ENCODE data around the gene CELSR1.

Gene CELSR1

DNA sequence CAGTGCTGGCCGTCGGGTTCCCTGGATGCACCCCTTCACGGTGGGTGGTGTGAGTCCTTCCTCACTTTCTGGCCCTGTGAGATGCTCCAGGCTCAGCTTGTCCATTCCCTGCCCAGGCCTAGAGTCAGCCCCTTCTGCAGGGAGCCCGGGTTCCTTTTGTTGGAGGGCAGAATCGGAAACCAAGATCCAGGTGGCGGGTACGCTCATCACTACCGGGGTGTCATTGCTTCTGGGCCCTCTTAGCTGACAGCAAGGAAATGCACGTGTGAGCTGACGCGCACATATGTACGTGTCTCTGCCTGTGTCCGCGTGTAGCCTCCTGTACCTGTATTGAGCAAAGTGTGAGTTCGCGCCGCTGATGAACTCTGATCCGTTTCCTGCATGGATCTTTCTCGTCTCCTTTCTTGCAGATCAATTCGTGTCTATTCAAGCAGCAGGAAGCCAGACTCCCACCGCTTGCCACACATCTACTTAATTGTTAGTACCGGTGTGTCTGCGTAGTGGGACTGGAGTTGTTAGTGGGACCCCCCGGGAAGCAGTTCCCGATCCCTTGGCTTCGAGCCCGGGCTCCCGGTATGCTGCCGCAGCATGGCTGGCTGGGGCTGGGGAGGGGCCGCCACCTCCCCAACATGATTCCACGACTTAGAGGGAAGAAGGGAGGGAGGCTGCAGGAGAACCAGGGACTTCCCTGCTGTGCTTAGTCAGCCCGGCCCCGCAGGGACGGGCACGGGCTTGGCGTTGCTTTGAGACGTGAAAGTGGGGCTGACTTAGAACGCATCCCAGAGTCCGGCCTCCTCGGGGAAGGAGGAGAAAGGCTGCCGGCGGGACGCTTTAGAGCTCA lies 46.9 kb upstream of the CELSR1 start:
- TF ChIP-seq, protein P1, sequence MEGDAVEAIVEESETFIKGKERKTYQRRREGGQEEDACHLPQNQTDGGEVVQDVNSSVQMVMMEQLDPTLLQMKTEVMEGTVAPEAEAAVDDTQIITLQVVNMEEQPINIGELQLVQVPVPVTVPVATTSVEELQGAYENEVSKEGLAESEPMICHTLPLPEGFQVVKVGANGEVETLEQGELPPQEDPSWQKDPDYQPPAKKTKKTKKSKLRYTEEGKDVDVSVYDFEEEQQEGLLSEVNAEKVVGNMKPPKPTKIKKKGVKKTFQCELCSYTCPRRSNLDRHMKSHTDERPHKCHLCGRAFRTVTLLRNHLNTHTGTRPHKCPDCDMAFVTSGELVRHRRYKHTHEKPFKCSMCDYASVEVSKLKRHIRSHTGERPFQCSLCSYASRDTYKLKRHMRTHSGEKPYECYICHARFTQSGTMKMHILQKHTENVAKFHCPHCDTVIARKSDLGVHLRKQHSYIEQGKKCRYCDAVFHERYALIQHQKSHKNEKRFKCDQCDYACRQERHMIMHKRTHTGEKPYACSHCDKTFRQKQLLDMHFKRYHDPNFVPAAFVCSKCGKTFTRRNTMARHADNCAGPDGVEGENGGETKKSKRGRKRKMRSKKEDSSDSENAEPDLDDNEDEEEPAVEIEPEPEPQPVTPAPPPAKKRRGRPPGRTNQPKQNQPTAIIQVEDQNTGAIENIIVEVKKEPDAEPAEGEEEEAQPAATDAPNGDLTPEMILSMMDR (IDR thresholded peaks at IDR 0.05; ENCODE audit: extremely low read depth, insufficient read depth, missing control alignments): no peak
- DNase-seq (ENCODE audit: low spot score): no peak
- in situ Hi-C loops (cut with MboI; ENCODE audit: low pct_unique_long_range_greater_than_20kb, low sequenced_read_pairs, unreplicated experiment): no loop called here

DNA sequence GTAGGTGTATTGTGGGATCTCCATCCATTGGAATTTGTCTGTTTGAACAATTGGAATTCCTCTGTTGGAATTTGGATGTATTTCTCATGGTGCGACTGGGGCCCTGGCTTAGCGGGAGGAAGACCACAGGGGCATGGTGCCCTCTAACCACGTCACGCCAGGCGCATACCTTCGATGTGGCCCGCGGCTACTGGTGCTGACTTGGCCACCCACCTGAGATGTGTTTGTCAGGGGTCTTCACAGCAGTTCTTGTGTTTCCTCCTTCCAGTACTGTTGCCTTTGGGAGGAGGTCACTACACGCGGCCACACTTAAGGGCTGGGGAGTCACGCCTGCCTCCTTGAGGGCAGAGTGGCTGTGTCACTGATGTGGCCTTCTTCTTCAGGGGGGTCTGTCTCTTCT lies 46.2 kb upstream of the CELSR1 start:
- in situ Hi-C loops (cut with MboI; ENCODE audit: low pct_unique_long_range_greater_than_20kb, low sequenced_read_pairs, unreplicated experiment): no loop called here
- no peak for DNase-seq (ENCODE audit: low spot score)
- TF ChIP-seq, protein P1 (IDR thresholded peaks at IDR 0.05; ENCODE audit: extremely low read depth, insufficient read depth, missing control alignments): no peak

DNA sequence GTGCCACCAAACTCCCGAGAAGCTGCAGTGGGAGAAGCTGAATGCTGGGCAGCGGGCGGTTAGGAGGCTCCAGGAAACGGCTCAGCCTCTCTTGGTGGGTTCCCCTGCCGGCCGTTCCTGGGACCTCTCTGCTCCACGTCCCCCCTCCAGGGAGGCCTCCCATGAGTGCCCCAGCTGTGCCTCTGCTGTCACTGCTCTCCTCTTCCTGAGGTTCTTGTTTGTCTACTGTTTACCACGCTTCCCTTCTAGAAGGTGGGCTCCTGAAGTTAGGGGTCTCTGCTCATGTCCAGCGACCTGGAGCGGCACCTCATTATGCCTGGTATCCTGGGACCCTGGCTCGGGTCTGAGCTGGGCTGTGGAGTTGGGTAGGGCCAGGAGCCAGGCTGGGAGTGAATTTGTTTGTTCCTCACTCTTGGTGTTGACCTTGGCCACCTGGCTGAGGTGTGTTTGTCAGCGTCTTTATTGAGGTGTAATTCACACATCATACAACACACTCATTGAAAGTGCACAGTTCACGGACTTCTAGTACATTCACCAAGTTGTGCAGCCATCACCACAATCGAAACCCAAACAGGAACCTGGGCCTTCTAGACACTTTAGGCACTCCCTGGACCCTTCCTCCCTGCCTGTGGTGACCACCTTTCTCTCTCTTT lies 45.0 kb upstream of the CELSR1 start:
- DNase-seq (ENCODE audit: low spot score): no peak
- in situ Hi-C loops (cut with MboI; ENCODE audit: low pct_unique_long_range_greater_than_20kb, low sequenced_read_pairs, unreplicated experiment): no loop called here
- TF ChIP-seq, protein P1 (IDR thresholded peaks at IDR 0.05; ENCODE audit: extremely low read depth, insufficient read depth, missing control alignments): no peak

DNA sequence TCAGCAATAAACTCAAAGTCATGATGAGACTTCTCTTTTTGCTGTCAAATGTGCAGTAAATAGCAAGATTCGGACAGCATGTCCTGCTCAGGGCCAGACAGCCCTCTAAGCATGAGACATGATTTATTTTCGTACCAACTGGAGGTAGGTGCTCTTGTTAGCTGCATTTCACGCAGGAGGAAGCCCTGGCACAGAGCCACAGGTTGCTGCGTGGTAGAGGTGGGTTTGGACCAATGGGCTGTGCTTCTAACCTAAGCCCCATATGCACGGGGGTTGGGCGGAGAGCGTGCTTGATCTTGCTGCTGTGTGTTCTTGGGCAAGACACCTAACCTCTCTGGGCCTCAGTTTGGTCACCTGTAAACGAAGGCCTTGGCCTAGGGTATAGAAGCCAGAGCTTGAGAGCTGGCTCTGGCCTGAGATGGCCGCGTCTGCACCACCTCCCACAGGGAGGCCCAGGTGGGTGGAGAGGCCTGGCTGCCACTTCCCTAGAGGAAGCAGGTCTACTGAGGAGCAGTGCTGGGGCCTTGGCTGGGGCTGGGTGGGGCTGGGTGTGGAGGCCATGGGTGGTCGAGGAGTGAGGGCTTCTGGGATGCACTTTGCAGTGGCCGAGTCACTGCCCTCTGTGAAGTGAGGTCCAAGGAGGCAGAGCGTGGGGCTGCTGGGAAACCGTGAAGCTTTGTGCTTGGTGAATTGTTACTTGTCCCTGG lies 44.3 kb upstream of the CELSR1 start:
- in situ Hi-C loops (cut with MboI; ENCODE audit: low pct_unique_long_range_greater_than_20kb, low sequenced_read_pairs, unreplicated experiment): no loop called here
- DNase-seq (ENCODE audit: low spot score): no peak
- TF ChIP-seq, protein P1 (IDR thresholded peaks at IDR 0.05; ENCODE audit: extremely low read depth, insufficient read depth, missing control alignments): no peak

DNA sequence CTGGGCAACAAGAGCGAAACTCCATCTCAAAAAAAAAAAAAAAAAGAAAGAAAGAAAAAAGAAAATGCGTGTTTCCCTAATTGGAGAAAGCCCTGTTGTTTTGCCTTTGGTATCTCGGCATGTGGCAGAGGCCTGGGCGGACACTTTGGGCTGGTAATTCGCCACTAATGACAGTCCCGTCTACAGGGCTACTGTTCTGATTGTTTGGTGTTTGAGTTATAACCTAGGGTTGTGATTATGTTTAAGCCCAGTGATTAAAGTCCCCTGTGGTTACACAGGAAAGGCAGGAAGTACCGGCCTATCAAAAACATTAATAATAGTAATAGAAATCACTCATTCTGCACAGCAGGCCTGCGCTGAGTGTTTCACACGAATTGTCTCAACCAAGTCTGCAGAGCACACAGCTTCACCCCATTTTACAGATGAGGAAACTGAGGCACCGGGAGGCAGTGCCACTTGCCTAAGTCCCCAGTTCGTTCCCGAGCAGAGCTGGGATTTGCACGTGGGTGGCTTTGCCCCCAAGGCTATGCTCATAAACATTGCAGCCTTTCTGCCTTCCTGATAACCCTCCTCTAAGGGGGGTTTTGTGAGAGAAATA lies 43.6 kb upstream of the CELSR1 start:
- in situ Hi-C loops (cut with MboI; ENCODE audit: low pct_unique_long_range_greater_than_20kb, low sequenced_read_pairs, unreplicated experiment): no loop called here
- TF ChIP-seq, protein P1 (IDR thresholded peaks at IDR 0.05; ENCODE audit: extremely low read depth, insufficient read depth, missing control alignments): no peak
- DNase-seq (ENCODE audit: low spot score): no peak

DNA sequence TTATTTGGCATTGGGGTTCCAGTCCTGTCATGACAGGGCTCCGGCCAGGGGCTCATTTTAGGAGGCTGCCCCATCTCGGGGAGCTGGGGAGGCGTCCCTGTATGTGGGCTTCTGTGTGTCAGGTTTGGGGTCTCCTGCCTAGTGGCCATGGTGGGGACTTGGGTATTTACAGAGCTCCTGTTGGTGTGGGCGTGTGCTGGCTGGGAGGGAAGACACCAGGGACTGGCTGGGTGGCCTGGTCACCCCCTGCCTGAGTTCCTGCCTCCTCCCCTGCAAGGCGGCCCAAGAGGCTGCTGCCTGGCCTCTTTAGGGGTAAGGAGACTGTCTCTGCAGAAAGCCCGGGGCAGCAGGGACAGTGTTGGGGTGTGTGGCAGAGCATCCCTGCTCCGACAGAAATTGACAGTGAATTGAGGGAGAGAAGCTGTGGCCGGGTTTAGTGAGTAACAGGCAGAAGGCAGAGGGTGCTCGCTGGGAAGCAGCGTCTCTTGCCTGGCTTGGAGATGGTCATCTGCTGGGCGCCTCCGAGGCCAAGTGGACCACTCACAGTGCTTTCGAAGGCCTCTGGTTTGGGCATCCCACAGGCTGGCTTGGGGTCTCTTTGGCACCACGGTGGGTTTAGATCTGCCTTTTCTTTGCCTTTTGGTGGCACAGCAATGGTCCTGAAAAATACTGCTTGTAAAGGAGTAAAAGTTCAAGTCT lies 42.5 kb upstream of the CELSR1 start:
- TF ChIP-seq, protein P1 (IDR thresholded peaks at IDR 0.05; ENCODE audit: extremely low read depth, insufficient read depth, missing control alignments): no peak
- in situ Hi-C loops (cut with MboI; ENCODE audit: low pct_unique_long_range_greater_than_20kb, low sequenced_read_pairs, unreplicated experiment): no loop called here
- no peak for DNase-seq (ENCODE audit: low spot score)

All from GM13977 (cell line).